ENCODE measurements around the gene TMEM100. TPM values are rescaled to one million over a fixed set of nuclear protein-coding genes. Genes with fewer than 3 reads are reported as not detected.

TMEM100 gene, protein sequence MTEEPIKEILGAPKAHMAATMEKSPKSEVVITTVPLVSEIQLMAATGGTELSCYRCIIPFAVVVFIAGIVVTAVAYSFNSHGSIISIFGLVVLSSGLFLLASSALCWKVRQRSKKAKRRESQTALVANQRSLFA
- total RNA-seq = 0.36 and 0.59 TPM in 2 replicates

DNA sequence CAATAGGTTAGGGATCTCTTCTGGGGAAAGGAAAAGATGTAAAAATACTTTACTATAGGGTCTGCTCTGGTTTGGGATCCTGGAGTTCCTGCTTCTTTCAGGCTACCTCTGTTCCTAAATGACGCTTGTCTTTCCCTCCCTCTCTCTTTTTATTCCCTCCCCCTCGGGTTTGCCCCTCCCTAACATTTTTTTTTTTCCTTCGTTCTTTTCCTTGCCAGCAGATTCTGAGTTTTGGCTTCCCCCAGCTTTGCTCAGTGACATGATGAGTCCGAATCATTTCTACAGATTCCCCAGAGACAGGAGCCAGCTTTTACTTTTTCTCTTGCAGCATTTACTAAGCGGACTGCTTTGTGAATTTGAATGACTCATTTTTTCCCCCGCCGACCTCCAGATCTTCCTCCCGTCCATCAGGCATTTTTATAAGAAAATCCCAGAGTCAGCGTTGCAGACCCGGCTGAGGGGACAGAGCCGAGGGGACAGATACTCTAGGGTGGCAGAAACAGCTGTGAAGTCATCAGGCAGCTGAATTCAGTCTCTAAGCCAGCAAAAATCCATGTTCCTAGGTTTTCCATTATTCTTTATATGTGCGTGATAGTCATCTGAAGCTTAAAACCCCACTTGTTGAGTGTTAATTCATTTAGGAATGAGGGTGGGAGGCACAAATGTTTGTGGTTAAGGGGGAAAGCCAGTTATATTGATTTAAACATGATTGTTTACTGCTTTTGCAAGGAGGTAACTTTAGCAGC, at the start of gene TMEM100:
TMEM100 (minus strand) TSS at position 123 of the 746 bp plus-strand sequence. CDS start 1,794 bp downstream, outside the sequence.
- Histone ChIP-seq H3K36me3 (ENCODE audit: insufficient read depth, low read length) (no peaks in the 10 kb centered on the region), H3K9me3 (ENCODE audit: low read depth, low read length) (no peaks in the 10 kb centered on the region), H3K4me3 (ENCODE audit: insufficient read depth, low read length) (peak within 1 kb of the TSS; percentile 59), H2AFZ (ENCODE audit: low read length) (peak within 1 kb of the TSS; percentile 44), H3K27me3 (ENCODE audit: insufficient read depth, low read length) (no peaks in the 10 kb centered on the region), H3K27ac (ENCODE audit: low read depth, low read length) (peak within 1 kb of the TSS; percentile 37), H3K4me2 (ENCODE audit: insufficient read depth, low read length) (peak within 1 kb of the TSS; percentile 82), H4K20me1 (ENCODE audit: insufficient read depth, low read length) (no peaks in the 10 kb centered on the region), H3K4me1 (ENCODE audit: insufficient read depth, low read length) (peaks cover 45% of the 10 kb centered on the region), H3K79me2 (ENCODE audit: insufficient read depth, low read length) (no peaks in the 10 kb centered on the region)
- TF ChIP-seq, protein P1, sequence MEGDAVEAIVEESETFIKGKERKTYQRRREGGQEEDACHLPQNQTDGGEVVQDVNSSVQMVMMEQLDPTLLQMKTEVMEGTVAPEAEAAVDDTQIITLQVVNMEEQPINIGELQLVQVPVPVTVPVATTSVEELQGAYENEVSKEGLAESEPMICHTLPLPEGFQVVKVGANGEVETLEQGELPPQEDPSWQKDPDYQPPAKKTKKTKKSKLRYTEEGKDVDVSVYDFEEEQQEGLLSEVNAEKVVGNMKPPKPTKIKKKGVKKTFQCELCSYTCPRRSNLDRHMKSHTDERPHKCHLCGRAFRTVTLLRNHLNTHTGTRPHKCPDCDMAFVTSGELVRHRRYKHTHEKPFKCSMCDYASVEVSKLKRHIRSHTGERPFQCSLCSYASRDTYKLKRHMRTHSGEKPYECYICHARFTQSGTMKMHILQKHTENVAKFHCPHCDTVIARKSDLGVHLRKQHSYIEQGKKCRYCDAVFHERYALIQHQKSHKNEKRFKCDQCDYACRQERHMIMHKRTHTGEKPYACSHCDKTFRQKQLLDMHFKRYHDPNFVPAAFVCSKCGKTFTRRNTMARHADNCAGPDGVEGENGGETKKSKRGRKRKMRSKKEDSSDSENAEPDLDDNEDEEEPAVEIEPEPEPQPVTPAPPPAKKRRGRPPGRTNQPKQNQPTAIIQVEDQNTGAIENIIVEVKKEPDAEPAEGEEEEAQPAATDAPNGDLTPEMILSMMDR (IDR thresholded peaks at IDR 0.05; ENCODE audit: extremely low read depth, low read depth, low read length) = no peak
- peak; percentile 75 for DNase-seq (ENCODE audit: insufficient read length, low spot score, missing footprints)

DNA sequence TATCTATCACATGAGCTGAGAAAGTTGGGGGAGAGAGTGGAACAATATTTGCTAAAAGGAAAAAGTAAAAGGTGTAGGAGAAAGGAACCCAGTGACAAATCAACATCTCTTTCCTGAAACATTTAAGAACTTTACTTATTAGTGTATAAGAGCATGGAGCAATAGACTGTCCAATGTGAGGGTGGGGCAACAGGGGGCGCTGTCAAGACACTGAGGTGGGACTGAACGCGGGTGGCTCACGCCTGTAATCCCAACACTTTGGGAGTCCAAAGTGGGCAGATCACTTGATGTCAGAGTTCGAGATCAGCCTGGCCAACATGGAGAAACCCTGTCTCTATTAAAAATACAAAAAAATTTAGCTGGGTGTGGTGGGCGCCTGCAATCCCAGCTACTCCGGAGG, 49.4 kb upstream of the TMEM100 start:
- H3K79me2 ChIP-seq (ENCODE audit: insufficient read depth, low read length) = peaks cover 2% of the 10 kb centered on the region
- no peaks in the 10 kb centered on the region for H3K9me3 ChIP-seq (ENCODE audit: low read depth, low read length)
- peaks cover 33% of the 10 kb centered on the region for H3K36me3 ChIP-seq (ENCODE audit: insufficient read depth, low read length)
- H4K20me1 ChIP-seq (ENCODE audit: insufficient read depth, low read length) = peaks cover 7% of the 10 kb centered on the region
- H2AFZ ChIP-seq (ENCODE audit: low read length) = no peak overlapping the region
- H3K4me1 ChIP-seq (ENCODE audit: insufficient read depth, low read length) = peaks cover 16% of the 10 kb centered on the region
- DNase-seq (ENCODE audit: insufficient read length, low spot score, missing footprints) = no peak
- no peak overlapping the region for H3K27ac ChIP-seq (ENCODE audit: low read depth, low read length)
- H3K27me3 ChIP-seq (ENCODE audit: insufficient read depth, low read length) = no peaks in the 10 kb centered on the region
- no peak overlapping the region for H3K4me3 ChIP-seq (ENCODE audit: insufficient read depth, low read length)
- H3K4me2 ChIP-seq (ENCODE audit: insufficient read depth, low read length) = no peak overlapping the region
- TF ChIP-seq, protein P1 (IDR thresholded peaks at IDR 0.05; ENCODE audit: extremely low read depth, low read depth, low read length) = no peak

DNA sequence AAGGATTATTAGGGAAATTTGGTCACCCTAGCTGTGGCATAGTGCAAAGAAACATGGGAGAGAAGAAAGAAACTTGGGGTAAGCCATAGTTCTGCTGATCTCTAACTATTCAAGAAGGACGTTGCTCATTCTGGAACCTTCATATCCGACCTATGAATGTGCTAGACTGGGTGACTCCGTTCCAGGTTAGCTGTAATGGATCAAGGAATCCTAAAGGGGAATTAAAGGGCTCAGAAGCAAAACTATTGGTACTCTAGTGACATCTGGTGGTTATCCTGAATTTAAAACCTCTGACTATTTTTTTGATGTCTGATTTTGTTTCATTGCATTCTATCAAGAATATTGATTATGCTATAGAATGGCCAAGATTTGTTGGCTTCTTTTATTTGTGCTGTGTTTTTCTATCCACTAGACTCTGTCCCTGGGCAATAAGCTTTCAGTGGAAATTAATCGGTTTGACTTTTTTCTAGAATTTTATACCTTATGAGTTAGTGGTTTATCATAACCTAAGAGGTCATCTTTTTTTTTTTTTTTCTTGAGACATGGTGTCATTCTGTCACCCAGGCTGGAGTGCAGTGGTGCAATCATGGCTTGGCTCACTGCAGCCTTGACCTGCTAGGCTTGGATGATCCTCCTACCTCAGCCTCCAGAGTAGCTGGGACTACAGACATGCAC, 47.7 kb upstream of the TMEM100 start:
- peaks cover 16% of the 10 kb centered on the region for H3K4me1 ChIP-seq (ENCODE audit: insufficient read depth, low read length)
- H3K9me3 ChIP-seq (ENCODE audit: low read depth, low read length) = no peaks in the 10 kb centered on the region
- peak overlapping the region; percentile 73 for H3K4me2 ChIP-seq (ENCODE audit: insufficient read depth, low read length)
- peaks cover 7% of the 10 kb centered on the region for H4K20me1 ChIP-seq (ENCODE audit: insufficient read depth, low read length)
- peak; percentile 66 for DNase-seq (ENCODE audit: insufficient read length, low spot score, missing footprints)
- peak overlapping the region; percentile 75 for H3K27ac ChIP-seq (ENCODE audit: low read depth, low read length)
- H3K27me3 ChIP-seq (ENCODE audit: insufficient read depth, low read length) = no peaks in the 10 kb centered on the region
- H3K79me2 ChIP-seq (ENCODE audit: insufficient read depth, low read length) = peaks cover 9% of the 10 kb centered on the region
- TF ChIP-seq, protein P1 (IDR thresholded peaks at IDR 0.05; ENCODE audit: extremely low read depth, low read depth, low read length) = peak; percentile 61
- H3K36me3 ChIP-seq (ENCODE audit: insufficient read depth, low read length) = peaks cover 18% of the 10 kb centered on the region
- no peak overlapping the region for H2AFZ ChIP-seq (ENCODE audit: low read length)
- no peak overlapping the region for H3K4me3 ChIP-seq (ENCODE audit: insufficient read depth, low read length)

DNA sequence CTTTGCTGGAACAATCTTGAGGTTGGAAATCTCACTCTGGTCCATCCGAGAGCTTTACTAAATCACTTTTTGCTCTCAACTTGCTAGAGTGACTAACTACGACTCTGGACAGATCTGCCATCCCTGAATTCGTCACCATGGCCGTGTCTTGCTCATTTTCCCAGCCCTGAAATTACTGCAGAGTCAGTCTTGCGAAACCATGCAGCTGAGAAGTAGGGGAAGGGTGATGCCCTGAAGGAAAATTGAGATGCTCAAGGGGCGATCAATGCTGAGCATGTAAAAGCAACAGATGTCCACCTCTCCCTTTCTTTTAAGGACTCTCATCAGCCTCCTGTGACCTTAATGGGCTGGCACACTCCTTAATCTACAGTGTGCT, 46.9 kb upstream of the TMEM100 start:
- TF ChIP-seq, protein P1 (IDR thresholded peaks at IDR 0.05; ENCODE audit: extremely low read depth, low read depth, low read length) = no peak
- DNase-seq (ENCODE audit: insufficient read length, low spot score, missing footprints) = peak; percentile 89
- Histone ChIP-seq H2AFZ (ENCODE audit: low read length) (peak overlapping the region; percentile 64), H3K79me2 (ENCODE audit: insufficient read depth, low read length) (peaks cover 16% of the 10 kb centered on the region), H3K4me2 (ENCODE audit: insufficient read depth, low read length) (peak overlapping the region; percentile 73), H3K36me3 (ENCODE audit: insufficient read depth, low read length) (peaks cover 18% of the 10 kb centered on the region), H3K27me3 (ENCODE audit: insufficient read depth, low read length) (no peaks in the 10 kb centered on the region), H3K4me3 (ENCODE audit: insufficient read depth, low read length) (peak overlapping the region; percentile 41), H3K4me1 (ENCODE audit: insufficient read depth, low read length) (peaks cover 16% of the 10 kb centered on the region), H4K20me1 (ENCODE audit: insufficient read depth, low read length) (peaks cover 12% of the 10 kb centered on the region), H3K27ac (ENCODE audit: low read depth, low read length) (peak overlapping the region; percentile 75), H3K9me3 (ENCODE audit: low read depth, low read length) (no peaks in the 10 kb centered on the region)

All from osteoblast (primary cell).